ENCODE results near the gene KRTAP21-1.

- TF ChIP-seq MAX (IDR thresholded peaks at IDR 0.05): no peak
- no peak for TF ChIP-seq EP300 (IDR thresholded peaks at IDR 0.05; ENCODE audit: borderline replicate concordance)
- TF ChIP-seq RAD21 (IDR thresholded peaks at IDR 0.05; ENCODE audit: low read depth): no peak
- TF ChIP-seq USF1 (IDR thresholded peaks at IDR 0.05): no peak
- no peak for TF ChIP-seq TAF1 (IDR thresholded peaks at IDR 0.05; ENCODE audit: low read depth)
- TF ChIP-seq ZBTB7A (IDR thresholded peaks at IDR 0.05; ENCODE audit: low read depth): no peak
- no peak for TF ChIP-seq REST (IDR thresholded peaks at IDR 0.05; ENCODE audit: low read depth)
- no peak for TF ChIP-seq CREB1 (IDR thresholded peaks at IDR 0.05; ENCODE audit: low read depth)
- no peak for TF ChIP-seq YY1 (IDR thresholded peaks at IDR 0.05; ENCODE audit: low read depth)
- no peak for TF ChIP-seq NFIC (IDR thresholded peaks at IDR 0.05)
- no peak for TF ChIP-seq CEBPB (IDR thresholded peaks at IDR 0.05)
- no peak for TF ChIP-seq FOXM1 (IDR thresholded peaks at IDR 0.05; ENCODE audit: borderline replicate concordance, low read depth)
These were observed 36.9 kb downstream of the KRTAP21-1 start, which contains the start of gene KRTAP21-3 for GRCh38 chr21:30718239-30718909.
